ENCODE results near the gene CHST3.
"Not testable (repeated sequence)": the region's sequence is repeated elsewhere in the genome, so short reads cannot be mapped to it uniquely, and the experiment has no call there.

DNA sequence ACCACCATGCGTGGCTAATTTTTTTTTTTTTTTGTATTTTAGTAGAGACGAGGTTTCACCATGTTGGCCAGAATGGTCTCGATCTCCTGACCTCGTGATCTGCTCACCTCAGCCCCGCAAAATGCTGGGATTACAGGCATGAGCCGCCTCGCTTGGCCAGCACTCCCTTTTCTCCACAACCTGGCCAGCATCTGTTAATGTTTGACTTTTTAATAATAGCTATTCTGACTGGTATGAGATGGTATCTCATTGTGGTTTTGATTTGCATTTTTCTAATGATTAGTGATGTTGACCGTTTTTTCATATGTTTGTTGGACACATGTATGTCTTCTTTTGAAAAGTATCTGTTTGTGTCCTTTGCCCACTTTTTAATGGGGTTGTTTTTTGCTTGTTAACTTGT, 3.8 kb downstream of the CHST3 start:
- TF ChIP-seq CTCF (IDR thresholded peaks at IDR 0.05); POLR2A (IDR thresholded peaks at IDR 0.05; ENCODE audit: low read depth); POLR2AphosphoS5 (IDR thresholded peaks at IDR 0.05): not testable (repeated sequence)
